Measurements from ENCODE around the gene ESYT1. TPM values are rescaled to one million over a fixed set of nuclear protein-coding genes. Genes with fewer than 3 reads are reported as not detected.
A peak's percentile ranks its signal among the peaks of the same experiment; 100 is the strongest.

Gene ESYT1
- total RNA-seq (2021): 90.0 and 107 TPM in 2 replicates
- Bru-seq, nascent RNA: percentile 66 among the genes with signal in this experiment
- percentile 78 among the genes with signal in this experiment for BruChase-seq, experiment 1, labeled RNA remaining after a 2-hour chase
- BruChase-seq, experiment 2, labeled RNA remaining after a 6-hour chase: percentile 89 among the genes with signal in this experiment
- long read RNA-seq, full-length matches to known transcripts: 218 of 284 reads
- long read RNA-seq, partial matches to known transcripts: 39 of 284 reads
- long read RNA-seq, other reads (novel, unspliced or antisense): 27 of 284 reads

- intact Hi-C loops (cut with micrococcal nuclease; ENCODE audit: unreplicated experiment): loop anchor here (2.0 kb wide), 2 partner anchors 29 to 61 kb away; partner anchors contain the start of gene SMARCC2
- peak; percentile 100 for DNase-seq (ENCODE audit: low spot score)
- Histone ChIP-seq H3K27ac (ENCODE audit: low read depth, low read length, poor library complexity, severe bottlenecking) (peak within 1 kb of the TSS; percentile 76), H3K27me3 (replicated peaks; ENCODE audit: insufficient read depth, low read depth, low read length, poor library complexity) (no peaks in the 10 kb centered on the region), H3K4me3 (ENCODE audit: low read depth, low read length, poor library complexity, severe bottlenecking) (peak within 1 kb of the TSS; percentile 72), H3K4me1 (ENCODE audit: insufficient read depth, low read length, poor library complexity, severe bottlenecking) (peaks cover 21% of the 10 kb centered on the region), H3K9me3 (ENCODE audit: low read depth, low read length, poor library complexity, severe bottlenecking) (no peaks in the 10 kb centered on the region), H3K36me3 (ENCODE audit: insufficient read depth, low read length, poor library complexity, severe bottlenecking) (peaks cover 24% of the 10 kb centered on the region)
- ChIA-PET POLR2A (ENCODE audit: low non-redundant PET) (interaction anchor here (0.5 to 0.7 kb wide), 3 partner anchors 24 to 373 kb away, joined by 3 to 6 read pairs (median 3); partner anchors contain the start of gene MYL6B), CTCF (interaction anchor here (0.7 to 1.7 kb wide), 4 partner anchors 8 to 336 kb away, joined by 3 to 15 read pairs (median 8); partner anchors contain the start of genes SMARCC2 and ZC3H10)
- TF ChIP-seq EZH2 (IDR thresholded peaks at IDR 0.05; ENCODE audit: borderline replicate concordance, low read depth, low read length, poor library complexity, severe bottlenecking): no peak
- TF ChIP-seq, protein P1, sequence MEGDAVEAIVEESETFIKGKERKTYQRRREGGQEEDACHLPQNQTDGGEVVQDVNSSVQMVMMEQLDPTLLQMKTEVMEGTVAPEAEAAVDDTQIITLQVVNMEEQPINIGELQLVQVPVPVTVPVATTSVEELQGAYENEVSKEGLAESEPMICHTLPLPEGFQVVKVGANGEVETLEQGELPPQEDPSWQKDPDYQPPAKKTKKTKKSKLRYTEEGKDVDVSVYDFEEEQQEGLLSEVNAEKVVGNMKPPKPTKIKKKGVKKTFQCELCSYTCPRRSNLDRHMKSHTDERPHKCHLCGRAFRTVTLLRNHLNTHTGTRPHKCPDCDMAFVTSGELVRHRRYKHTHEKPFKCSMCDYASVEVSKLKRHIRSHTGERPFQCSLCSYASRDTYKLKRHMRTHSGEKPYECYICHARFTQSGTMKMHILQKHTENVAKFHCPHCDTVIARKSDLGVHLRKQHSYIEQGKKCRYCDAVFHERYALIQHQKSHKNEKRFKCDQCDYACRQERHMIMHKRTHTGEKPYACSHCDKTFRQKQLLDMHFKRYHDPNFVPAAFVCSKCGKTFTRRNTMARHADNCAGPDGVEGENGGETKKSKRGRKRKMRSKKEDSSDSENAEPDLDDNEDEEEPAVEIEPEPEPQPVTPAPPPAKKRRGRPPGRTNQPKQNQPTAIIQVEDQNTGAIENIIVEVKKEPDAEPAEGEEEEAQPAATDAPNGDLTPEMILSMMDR (conservative IDR thresholded peaks at IDR 0.05; ENCODE audit: low read depth, low read length): no peak
- TSS peak; percentile 45 for BruUV-seq (replicated peaks)
Observed at GRCh38 chr12:56127888-56128669, at the start of gene ESYT1. TSS of gene ESYT1 (plus strand) at chr12:56128267. CDS start at chr12:56128320, 53 bp downstream.

DNA sequence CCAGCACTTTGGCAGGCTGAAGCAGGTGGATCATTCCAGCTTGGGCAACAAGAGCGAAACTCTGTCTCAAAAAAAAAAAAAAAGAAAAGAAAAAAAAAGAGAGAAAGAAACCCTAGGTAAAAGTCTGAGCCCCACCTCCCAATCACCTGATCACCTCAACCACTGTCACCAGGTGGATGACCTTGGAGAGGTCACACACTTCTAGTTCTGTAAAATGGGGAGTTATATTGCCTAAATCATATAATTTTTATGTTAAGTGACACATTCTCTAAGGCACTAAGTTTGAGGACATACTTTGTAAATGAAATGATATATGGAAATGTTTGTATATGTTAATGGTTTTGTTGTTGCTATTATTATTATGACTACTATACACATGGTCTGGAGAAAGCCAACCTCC, 49.6 kb upstream of the ESYT1 start:
- Histone ChIP-seq H3K4me1 (ENCODE audit: insufficient read depth, low read length, poor library complexity, severe bottlenecking) (no peaks in the 10 kb centered on the region), H3K36me3 (ENCODE audit: insufficient read depth, low read length, poor library complexity, severe bottlenecking) (no peaks in the 10 kb centered on the region), H3K27me3 (replicated peaks; ENCODE audit: insufficient read depth, low read depth, low read length, poor library complexity) (no peaks in the 10 kb centered on the region), H3K27ac (ENCODE audit: low read depth, low read length, poor library complexity, severe bottlenecking) (no peak overlapping the region), H3K9me3 (ENCODE audit: low read depth, low read length, poor library complexity, severe bottlenecking) (no peaks in the 10 kb centered on the region), H3K4me3 (ENCODE audit: low read depth, low read length, poor library complexity, severe bottlenecking) (no peak overlapping the region)
- DNase-seq (ENCODE audit: low spot score): no peak
- intact Hi-C loops (cut with micrococcal nuclease; ENCODE audit: unreplicated experiment): no loop called here
- no TSS peak for BruUV-seq (replicated peaks)
- TF ChIP-seq, protein P1 (conservative IDR thresholded peaks at IDR 0.05; ENCODE audit: low read depth, low read length): no peak
- no peak for TF ChIP-seq EZH2 (IDR thresholded peaks at IDR 0.05; ENCODE audit: borderline replicate concordance, low read depth, low read length, poor library complexity, severe bottlenecking)
- ChIA-PET CTCF (interaction anchor here (0.5 to 0.7 kb wide), 5 partner anchors 39 to 1230 kb away, joined by 3 to 12 read pairs (median 3); partner anchors contain the start of genes RBMS2 and ZC3H10), POLR2A (ENCODE audit: low non-redundant PET) (no interaction called here)

DNA sequence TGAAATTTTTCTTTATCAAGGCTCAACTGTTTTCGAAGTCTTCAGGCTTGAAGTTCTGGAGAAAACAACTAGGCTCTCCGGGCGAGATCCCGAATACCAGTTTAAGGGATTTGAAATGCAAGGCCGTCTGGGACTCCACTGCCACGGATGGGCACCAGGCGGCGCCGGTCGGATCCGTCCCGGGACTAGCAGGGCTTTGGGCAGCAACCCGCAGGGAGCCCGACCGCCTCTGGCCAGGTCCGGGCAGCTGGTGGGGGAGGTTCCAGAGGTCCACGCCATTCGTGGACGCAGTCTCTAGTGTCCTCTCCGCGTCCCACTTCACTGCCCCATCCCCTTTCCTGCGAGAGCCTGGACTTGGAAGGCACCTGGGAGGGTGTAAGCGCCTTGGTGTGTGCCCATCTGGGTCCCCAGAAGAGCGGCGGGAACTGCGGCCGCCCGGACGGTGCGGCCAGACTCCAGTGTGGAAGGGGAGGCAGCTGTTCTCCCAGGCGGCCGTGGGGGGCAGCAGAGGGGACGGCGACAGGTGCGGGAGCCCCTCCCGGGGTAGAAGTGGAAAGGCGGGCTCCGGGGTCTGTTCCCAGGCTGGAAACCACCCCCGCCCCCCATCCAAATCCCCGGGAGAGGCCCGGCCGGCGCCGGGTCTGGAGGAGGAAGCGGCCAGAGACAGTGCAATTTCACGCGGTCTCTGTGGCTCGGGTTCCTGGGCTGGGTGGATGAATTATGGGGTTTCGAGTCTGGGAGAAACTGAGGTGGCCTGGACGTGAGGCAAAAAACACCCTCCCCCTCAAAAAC, 48.9 kb upstream of the ESYT1 start:
- ChIA-PET POLR2A (ENCODE audit: low non-redundant PET) (interaction anchor here (1.1 kb wide), 1 partner anchor 25 kb away, joined by 3 read pairs; the partner anchor contains the start of gene PA2G4), CTCF (interaction anchor here (0.5 to 1.0 kb wide), 5 partner anchors 12 to 340 kb away, joined by 3 to 16 read pairs (median 4); partner anchors contain the start of gene ZC3H10)
- intact Hi-C loops (cut with micrococcal nuclease; ENCODE audit: unreplicated experiment): no loop called here

More for the DNA sequence above, 48.9 kb upstream of the ESYT1 start:
- H3K27me3 ChIP-seq (replicated peaks; ENCODE audit: insufficient read depth, low read depth, low read length, poor library complexity): no peaks in the 10 kb centered on the region
- peak; percentile 76 for DNase-seq (ENCODE audit: low spot score)
- no peaks in the 10 kb centered on the region for H3K36me3 ChIP-seq (ENCODE audit: insufficient read depth, low read length, poor library complexity, severe bottlenecking)
- no peaks in the 10 kb centered on the region for H3K9me3 ChIP-seq (ENCODE audit: low read depth, low read length, poor library complexity, severe bottlenecking)
- no peak for TF ChIP-seq EZH2 (IDR thresholded peaks at IDR 0.05; ENCODE audit: borderline replicate concordance, low read depth, low read length, poor library complexity, severe bottlenecking)
- TF ChIP-seq, protein P1 (conservative IDR thresholded peaks at IDR 0.05; ENCODE audit: low read depth, low read length): peak; percentile 75
- H3K27ac ChIP-seq (ENCODE audit: low read depth, low read length, poor library complexity, severe bottlenecking): no peak overlapping the region
- H3K4me1 ChIP-seq (ENCODE audit: insufficient read depth, low read length, poor library complexity, severe bottlenecking): no peaks in the 10 kb centered on the region
- no TSS peak for BruUV-seq (replicated peaks)
- H3K4me3 ChIP-seq (ENCODE audit: low read depth, low read length, poor library complexity, severe bottlenecking): peak overlapping the region; percentile 59

All from A673 (cell line).